NK-92 (cell line): ENCODE measurements around the gene SEPTIN2.
"Not testable (repeated sequence)": the region's sequence is repeated elsewhere in the genome, so short reads cannot be mapped to it uniquely, and the experiment has no call there.

ENCODE experiments used
- DNase-seq: peaks from one replicate; lab custom pipeline; 2025; ENCODE audit not compliant: unreplicated experiment; lab: John Stamatoyannopoulos, UW

SEPTIN2 gene

DNA sequence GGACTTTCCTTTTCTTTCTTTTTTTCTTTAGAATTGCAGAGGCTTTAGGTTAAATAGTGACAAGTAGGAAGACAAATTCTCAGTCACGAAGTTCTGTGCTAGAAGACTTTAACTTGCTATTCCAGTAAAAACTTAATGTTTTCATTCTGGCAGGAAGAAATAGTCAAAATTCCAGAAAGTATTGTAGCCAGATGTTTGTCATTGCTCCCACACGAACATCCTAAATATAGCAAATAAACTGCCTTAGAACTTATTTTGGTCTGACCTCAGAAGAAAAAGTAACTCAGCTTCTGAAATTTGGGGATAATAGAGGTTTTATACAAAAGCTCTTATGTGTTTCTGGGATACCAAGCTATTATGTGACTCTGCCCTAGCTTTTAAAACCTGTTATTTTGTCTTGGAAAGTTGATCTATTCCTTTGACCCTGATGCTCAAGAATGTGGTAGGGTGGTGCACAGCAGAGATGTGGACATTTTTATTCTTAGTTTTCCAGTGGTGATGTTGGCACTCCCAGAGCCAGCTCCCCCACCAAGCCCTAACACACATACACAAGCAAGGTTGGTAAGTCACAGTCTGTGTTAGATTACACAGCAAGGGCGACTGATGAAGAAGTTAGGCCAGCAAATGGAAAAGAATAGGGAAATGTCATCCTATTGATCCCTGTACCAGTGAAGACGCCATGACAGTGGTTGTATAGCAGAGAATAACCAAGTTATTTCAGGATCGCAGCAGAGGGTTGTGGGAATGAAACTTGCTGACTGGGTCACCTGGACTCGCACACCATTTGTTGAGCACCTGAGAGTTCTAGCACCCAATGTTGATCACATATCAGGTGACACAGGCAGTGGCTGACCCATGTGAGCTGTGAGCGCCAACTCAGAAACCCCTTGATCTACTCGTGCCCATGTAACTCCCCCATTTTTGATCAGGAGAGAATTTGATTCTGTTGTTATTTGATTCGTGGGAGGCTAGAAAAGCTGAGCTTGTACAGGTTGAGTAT, 64.1 kb downstream of the SEPTIN2 start:
- DNase-seq = no peak

DNA sequence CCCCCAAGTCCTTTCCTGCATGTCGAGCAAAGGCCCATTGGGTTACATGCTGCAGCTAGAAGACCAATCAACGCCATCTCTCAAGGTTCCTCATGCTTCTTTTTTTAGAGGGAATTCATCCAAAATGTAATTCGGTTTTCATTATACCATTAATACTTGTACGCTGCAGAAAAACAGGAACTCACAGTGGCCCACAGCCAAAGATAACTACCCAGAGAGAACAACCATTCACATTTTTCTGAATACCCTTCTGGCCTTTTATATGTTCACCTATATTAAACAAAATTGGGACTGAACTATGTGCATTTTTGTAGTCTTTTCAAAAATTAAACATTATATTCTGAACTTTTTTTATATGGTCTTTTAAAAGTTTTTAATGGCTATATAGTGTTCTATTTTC, 66.1 kb downstream of the SEPTIN2 start:
- DNase-seq = no peak

DNA sequence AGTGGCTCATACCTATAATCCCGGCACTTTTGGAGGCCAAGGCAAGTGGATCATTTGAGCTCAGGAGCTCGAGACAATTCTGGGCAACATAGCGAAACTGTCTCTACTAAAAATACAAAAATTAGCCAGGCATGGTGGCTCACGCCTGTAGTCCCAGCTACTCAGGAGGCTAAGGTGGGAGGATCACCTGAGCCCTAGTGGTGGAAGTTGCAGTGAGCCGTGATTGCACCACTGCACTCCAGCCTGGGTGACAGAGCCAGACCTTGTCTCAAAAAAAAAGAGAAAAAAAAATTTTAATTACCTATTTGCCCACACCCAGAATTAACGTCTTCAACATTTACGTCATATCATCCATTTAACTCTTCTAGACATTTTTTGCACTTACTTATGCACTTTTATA, 69.7 kb downstream of the SEPTIN2 start:
- not testable (repeated sequence) for DNase-seq

DNA sequence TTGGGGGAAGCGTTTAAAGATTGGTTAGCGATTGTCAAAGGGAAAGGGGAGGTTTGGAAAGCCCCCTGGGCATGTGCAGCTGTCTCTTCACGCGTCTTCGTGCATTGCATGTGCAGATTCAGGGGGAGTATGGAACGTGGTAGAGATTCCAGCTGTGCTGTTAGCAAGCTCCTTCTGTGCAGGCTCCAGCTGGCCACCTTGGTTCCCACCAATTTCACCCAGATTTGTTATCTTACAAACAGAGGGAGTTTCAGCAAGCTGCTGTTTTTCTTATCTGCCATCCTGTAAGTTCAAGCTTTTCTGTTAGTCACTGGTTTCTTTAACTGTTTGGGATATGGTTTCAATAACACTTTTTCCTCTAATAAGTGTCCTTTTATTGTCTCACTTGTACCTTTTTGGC, 70.8 kb downstream of the SEPTIN2 start:
- DNase-seq = no peak

DNA sequence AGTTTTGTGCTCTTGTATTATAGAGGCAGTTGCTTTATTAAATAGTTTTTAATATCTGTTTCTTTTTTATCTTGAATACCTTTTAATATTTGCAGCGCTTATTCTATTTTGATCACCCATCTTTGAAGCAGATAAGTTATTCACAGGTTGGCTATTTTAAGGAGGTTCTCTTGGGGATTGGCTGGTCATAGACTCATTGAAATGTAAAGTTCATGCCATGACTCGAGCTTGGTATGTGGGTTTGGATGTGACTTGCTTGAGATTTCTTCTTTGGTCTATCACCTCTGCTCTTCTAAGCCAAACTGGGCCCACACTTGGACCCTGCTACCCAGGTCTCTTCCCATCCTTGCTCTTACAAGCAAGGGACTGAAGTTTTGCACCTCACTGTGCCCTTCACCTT, 74.0 kb downstream of the SEPTIN2 start:
- no peak for DNase-seq

DNA sequence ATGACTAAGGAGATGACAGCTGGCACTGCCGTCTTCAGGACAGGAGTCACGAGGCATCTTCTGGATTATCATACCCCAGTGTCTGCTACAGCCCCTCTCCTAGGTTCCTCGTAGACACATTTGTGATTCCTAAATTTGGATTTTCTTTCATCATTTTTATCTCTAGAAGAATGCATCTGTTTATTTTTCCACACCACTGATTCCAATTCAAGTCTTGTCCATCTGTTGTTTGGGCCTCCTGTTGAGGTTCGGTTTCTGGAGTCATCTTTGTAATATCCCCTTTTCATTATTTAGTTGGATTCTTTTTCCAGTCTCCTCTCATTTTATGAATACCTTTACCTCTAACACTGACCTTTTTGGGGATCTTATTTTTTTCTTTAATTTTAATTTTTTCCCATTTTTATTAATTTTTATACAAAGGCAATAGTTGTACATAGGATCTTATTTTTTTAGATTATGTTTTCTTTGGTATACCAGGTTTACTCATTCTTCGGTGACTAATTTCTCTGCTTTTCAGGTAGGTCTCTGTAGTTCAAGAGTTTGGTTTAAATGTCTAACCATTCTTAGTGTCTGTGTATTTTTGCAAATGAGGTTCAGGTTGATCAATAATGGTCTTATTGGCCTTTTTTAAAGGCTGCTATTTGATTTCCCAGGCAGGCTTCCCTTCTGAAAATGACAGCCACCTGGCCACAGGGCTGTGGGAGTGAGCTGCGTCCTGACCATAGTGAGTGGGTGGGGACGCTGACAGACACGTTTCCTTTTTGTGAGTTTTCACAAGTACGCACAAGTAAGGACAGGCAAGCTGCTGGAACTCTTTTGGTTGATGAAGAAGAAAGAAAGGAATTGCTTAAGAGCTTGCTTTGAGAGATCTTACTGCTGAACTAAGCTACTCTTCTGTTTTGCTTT, 74.8 kb downstream of the SEPTIN2 start:
- no peak for DNase-seq

DNA sequence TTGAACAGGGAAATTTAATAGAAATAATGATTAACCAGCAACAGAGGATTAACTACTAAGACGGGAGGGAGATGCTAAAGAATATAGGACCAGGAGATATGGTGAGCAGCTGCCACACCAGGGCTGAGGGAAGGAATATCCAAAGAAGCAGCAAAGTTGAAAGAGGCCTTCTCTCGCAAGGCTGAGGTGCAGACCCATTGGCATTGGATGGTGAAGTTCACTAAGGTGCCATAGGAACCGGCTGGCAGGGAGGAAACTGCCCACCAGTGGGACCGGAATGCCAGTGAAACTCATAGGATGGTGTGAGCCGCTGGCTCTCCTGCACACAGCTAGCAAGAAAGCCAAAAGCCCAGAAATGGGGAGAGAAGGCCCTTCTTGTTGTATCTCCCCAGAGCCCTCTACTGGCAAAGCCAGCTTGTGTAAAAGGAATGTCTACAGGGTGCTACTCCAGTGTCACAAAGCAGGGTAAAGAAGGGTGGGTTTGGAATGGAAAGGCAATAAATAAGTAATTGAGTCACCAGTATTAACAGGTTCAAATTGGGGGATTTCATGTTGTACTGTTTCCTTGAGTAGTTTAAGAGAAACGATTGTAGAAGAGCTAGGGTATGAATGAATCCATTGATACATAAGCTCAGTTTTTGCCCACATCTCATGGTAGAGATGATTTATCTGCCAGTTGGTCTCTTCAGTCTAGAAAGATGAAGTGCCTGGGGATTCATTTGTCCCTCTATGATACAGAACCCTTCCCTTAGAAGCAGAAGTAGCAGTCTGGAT, 76.4 kb downstream of the SEPTIN2 start:
- DNase-seq = no peak

DNA sequence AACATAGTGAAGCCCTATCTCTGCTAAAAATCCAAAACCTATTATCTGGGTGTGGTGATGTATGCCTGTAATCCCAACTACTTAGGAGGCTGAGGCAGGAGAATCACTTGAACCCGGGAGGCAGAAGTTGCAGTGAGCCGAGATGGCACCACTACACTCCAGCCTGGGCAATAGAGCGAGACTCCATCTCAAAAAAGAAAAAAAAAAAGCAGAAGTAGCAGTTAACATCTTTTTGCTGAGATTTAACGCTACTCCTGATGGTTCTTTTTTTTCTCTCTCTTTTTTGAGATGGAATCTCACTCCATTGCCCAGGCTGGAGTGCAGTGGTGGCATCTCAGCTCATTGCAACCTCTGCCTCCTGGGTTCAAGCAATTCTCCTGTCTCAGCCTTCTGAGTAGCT, 77.0 kb downstream of the SEPTIN2 start:
- DNase-seq = not testable (repeated sequence)

DNA sequence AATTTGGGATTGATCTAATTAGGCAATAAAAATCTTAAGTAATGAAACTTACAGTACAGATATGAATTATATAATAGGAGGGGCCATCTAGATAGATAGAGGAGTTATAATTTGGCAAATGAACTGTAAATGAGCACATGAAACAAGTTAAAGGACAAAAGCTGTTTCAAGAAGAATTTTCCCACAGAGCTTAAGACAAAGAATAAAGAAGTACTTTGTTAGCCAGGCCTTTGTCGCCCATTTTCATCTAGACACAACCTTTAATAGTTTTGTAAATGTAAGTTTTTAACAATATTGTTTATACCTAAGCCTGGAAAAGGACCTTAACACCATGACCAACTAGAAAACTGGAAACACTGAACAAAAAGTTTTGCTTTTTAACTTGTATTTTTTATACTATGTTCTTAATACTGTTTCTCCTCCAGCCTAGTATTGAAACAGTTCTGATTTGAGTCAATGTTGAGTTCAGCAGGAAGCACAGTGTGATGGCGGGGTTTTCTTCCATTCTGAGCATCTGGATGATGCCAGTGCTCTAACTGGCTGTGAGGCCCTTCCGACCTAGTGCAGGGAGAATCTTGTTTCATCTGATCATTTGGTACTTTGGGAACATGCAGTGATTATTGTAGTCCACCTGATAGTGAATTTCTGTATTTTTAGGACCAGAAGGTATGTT, 77.9 kb downstream of the SEPTIN2 start:
- no peak for DNase-seq

DNA sequence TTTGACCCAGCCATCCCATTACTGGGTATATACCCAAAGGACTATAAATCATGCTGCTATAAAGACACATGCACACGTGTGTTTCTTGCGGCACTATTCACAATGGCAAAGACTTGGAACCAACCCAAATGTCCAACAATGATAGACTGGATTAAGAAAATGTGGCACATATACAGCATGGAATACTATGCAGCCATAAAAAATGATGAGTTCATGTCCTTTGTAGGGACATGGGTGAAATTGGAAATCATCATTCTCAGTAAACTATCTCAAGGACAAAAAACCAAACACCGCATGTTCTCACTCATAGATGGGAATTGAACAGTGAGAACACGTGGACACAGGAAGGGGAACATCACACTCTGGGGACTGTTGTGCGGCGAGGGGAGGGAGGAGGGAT, 81.1 kb downstream of the SEPTIN2 start:
- DNase-seq = not testable (repeated sequence)

DNA sequence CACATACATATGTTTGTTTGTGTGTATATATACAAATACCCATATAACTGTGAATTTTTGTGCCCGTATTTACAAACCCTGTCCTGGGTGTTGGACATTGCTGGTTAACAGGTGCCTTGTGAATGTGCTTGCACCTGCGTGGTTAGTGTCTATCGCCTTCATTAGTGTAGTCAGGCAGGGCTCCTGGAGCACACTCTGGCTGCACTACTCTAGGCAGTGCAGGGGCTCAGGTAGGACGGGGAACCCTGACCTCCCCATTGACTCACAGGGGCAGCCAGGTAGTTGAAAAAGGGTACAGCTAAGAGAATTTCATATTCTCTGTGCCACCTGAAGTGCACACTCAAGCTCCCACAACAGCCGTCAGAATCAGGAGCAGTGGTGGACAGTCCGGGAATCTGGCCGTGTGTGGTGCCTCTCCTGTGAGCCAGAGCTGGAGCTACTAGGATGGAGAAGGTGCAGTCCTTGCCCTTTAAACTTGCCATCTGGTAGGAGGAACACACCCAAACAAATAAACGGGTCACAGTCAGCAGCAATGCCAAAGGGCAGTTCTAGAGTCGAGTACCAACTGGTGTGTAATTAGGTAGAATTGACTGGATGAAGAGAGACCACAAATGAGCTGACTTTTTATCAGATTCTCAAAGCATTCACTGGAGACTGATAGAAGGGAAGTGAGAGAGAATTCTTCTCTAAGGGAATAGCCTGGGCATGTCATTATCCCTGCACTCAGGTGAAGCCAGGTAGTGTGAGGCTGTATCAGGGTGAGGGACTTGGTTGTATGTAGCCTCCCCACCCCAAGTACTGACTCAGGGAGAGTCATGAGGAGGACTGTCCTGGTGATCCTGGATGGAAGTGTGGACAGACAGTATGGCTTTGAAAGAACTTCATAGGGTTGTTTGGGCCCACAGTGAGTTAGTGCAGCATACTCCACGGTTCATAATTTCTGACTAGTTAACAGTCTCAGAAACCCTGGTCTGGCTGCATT, 84.5 kb downstream of the SEPTIN2 start:
- no peak for DNase-seq
